Prostate gland (tissue), 2 donors: ENCODE data around the gene ARPP19.

Source experiments
- CTCF ChIP-seq, 4 experiments: fragments of 200-600 bp in 2 of 4; fragments of 450-650 bp in 2 of 4; sonication (generic) in 2 of 4; IDR thresholded peaks; 1 replicate in 3 of 4; 2 replicates in 1 of 4; pipeline ENCODE4 v1.5.1; 2016 to 2019; ENCODE audit warnings: antibody characterized with exemption in 4 of 4, mild to moderate bottlenecking in 2 of 4, moderate library complexity in 2 of 4
- POLR2A ChIP-seq: fragments of 450-650 bp; IDR thresholded peaks from one replicate; pipeline ENCODE4 v1.6.1; 2016; ENCODE audit warnings: antibody characterized with exemption, mild to moderate bottlenecking
- POLR2AphosphoS5 ChIP-seq: sonication (generic); formaldehyde crosslinking; IDR thresholded peaks from one replicate; pipeline ENCODE4 v1.6.1; 2017; ENCODE audit warnings: antibody characterized with exemption

- TF ChIP-seq CTCF (IDR thresholded peaks at IDR 0.05) = no peak
- no peak for TF ChIP-seq POLR2A
- no peak for TF ChIP-seq POLR2AphosphoS5
Observed at GRCh38 chr15:52523192-52523591, 45.6 kb downstream of the ARPP19 start.
